Endothelial cell of umbilical vein (primary cell): ENCODE data around the gene SLCO2A1. TPM values are rescaled to one million over a fixed set of nuclear protein-coding genes. Genes with fewer than 3 reads are reported as not detected.

Experiments
- BruUV-seq: library from RNA; stranded (reverse); fragments of 400-500 nt; replicated peaks from 2 replicates; lab custom pipeline; 2021; lab: Mats Ljungman, UMichigan
- CTCF ChIA-PET: fragments of 300-600, 350-600 bp; sonication (Branson Sonifier 250); formaldehyde crosslinking; loops from one replicate; lab custom pipeline; 2021; ENCODE audit warnings: antibody characterized with exemption, inconsistent platforms; lab: Charles Lee
- POLR2A ChIA-PET: fragments of 300-600, 350-600 bp; sonication (Branson Sonifier 250); formaldehyde crosslinking; loops from one replicate; lab custom pipeline; 2021; ENCODE audit warnings: antibody characterized with exemption, inconsistent platforms; lab: Charles Lee
- DNase-seq: peaks from one replicate; pipeline ENCODE4 v3.0.0-alpha.2; 2011; ENCODE audit warnings: low read depth, low spot score
- FAIRE-seq: peaks from 2 replicates; lab custom pipeline; 2011; peaks lifted over from hg19 to GRCh38; lab: Jason Lieb, UNC
- H2AFZ ChIP-seq: 2 replicates; pipeline ENCODE4 v1.6.0; 2012; ENCODE audit warnings: low read depth, low read length, control low read depth, inconsistent platforms
- H3K27ac ChIP-seq: 2 replicates; pipeline ENCODE4 v1.5.1; 2011; ENCODE audit warnings: low read depth, mild to moderate bottlenecking, control low read depth, low read length, moderate library complexity; ENCODE audit not compliant: insufficient read depth
- H3K27me3 ChIP-seq, 2 experiments: 2 replicates each; pipeline versions ENCODE4 v1.6.0 to v1.6.1; 2011; ENCODE audit warnings: low read length in 2 of 2, mixed read lengths in 1 of 2; ENCODE audit not compliant: control insufficient read depth in 2 of 2, insufficient read depth in 2 of 2
- H3K36me3 ChIP-seq, 2 experiments: 2 replicates in 1 of 2; 3 replicates in 1 of 2; pipeline ENCODE4 v1.5.1; 2011; ENCODE audit warnings: low read length in 2 of 2, mild to moderate bottlenecking in 1 of 2, moderate library complexity in 1 of 2; ENCODE audit not compliant: control insufficient read depth in 2 of 2, insufficient read depth in 2 of 2; ENCODE audit errors: extremely low read depth in 1 of 2
- H3K4me1 ChIP-seq: 3 replicates; pipeline ENCODE4 v1.5.1; 2011; ENCODE audit warnings: mild to moderate bottlenecking, low read length; ENCODE audit not compliant: control insufficient read depth, insufficient read depth; ENCODE audit errors: extremely low read depth
- H3K4me2 ChIP-seq: 2 replicates; pipeline ENCODE4 v1.6.1; 2011; ENCODE audit warnings: low read length, control low read depth, mixed read lengths; ENCODE audit not compliant: insufficient read depth
- H3K4me3 ChIP-seq, 3 experiments: fragments of 200-600 bp in 1 of 3; sonication (generic), shearing (Covaris generic) in 1 of 3; replicated peaks in 1 of 3; 2 replicates each; pipeline ENCODE4 v1.5.1; 2011 to 2016; ENCODE audit warnings: control low read depth in 3 of 3, low read length in 3 of 3, mild to moderate bottlenecking in 2 of 3, inconsistent platforms in 1 of 3, low read depth in 1 of 3, moderate library complexity in 1 of 3; ENCODE audit not compliant: insufficient read depth in 1 of 3
- H3K79me2 ChIP-seq: 2 replicates; pipeline ENCODE4 v1.6.0; 2012; ENCODE audit warnings: low read length, inconsistent platforms; ENCODE audit not compliant: control insufficient read depth, insufficient read depth
- H3K9ac ChIP-seq: replicated peaks from 2 replicates; pipeline ENCODE3; 2011; ENCODE audit warnings: low read length, control low read depth; ENCODE audit not compliant: insufficient read depth; ENCODE audit errors: extremely low read depth
- H3K9me1 ChIP-seq: replicated peaks from 3 replicates; pipeline ENCODE4 v1.6.0; 2011; ENCODE audit warnings: mild to moderate bottlenecking, low read length; ENCODE audit not compliant: control insufficient read depth, insufficient read depth; ENCODE audit errors: extremely low read depth
- H3K9me3 ChIP-seq: replicated peaks from 2 replicates; pipeline ENCODE4 v1.5.1; 2012; ENCODE audit warnings: low read length, inconsistent platforms; ENCODE audit not compliant: control insufficient read depth, insufficient read depth
- H4K20me1 ChIP-seq: replicated peaks from 2 replicates; pipeline ENCODE3; 2011; ENCODE audit warnings: mild to moderate bottlenecking, low read length; ENCODE audit not compliant: control insufficient read depth, insufficient read depth; ENCODE audit errors: extremely low read depth
- EZH2 ChIP-seq: IDR thresholded peaks from 2 replicates; pipeline ENCODE4 v1.6.1; 2012; ENCODE audit warnings: borderline replicate concordance, low read depth, mild to moderate bottlenecking, moderate library complexity, low read length, inconsistent platforms; ENCODE audit not compliant: severe bottlenecking
- FOS ChIP-seq: IDR thresholded peaks from 2 replicates; pipeline ENCODE4 v1.6.1; 2011; ENCODE audit warnings: mild to moderate bottlenecking, low read length, moderate library complexity, borderline replicate concordance; ENCODE audit not compliant: insufficient read depth
- GATA2 ChIP-seq: IDR thresholded peaks from 2 replicates; pipeline ENCODE4 v1.7.0; 2011; ENCODE audit warnings: low read depth, mild to moderate bottlenecking, moderate library complexity, mixed read lengths, low read length; ENCODE audit not compliant: insufficient read length, insufficient read depth
- JUN ChIP-seq: IDR thresholded peaks from 2 replicates; pipeline ENCODE4 v1.6.1; 2011; ENCODE audit warnings: borderline replicate concordance, low read depth; ENCODE audit not compliant: insufficient read length, insufficient read depth
- MYC ChIP-seq: IDR thresholded peaks from one replicate; pipeline ENCODE4 v1.6.1; 2011; ENCODE audit warnings: mild to moderate bottlenecking, low read depth, low read length
- POLR2A ChIP-seq: IDR thresholded peaks from 2 replicates; pipeline ENCODE4 v1.6.1; 2012; ENCODE audit warnings: low read depth, mild to moderate bottlenecking, control low read depth, low read length
- POLR2AphosphoS5 ChIP-seq: IDR thresholded peaks from 2 replicates; pipeline ENCODE4 v1.6.1; 2012; ENCODE audit warnings: low read depth, mild to moderate bottlenecking, control low read depth, low read length, moderate library complexity; ENCODE audit not compliant: insufficient read depth
- dilution Hi-C: fragments of 300-500 bp; cut with MboI; formaldehyde crosslinking; loops from one replicate; pipeline ENCODE4 v1.15.0; 2019; ENCODE audit warnings: low sequenced_read_pairs; ENCODE audit not compliant: extremely low pct_ligation_motif_present
- intact Hi-C: fragments of 100-400 bp; cut with micrococcal nuclease; formaldehyde crosslinking; loops from one replicate; pipeline ENCODE4 v1.10.0; 2022
- polyA plus RNA-seq, 4 experiments: library from polyadenylated mRNA; depleted of rRNA in 3 of 4; stranded (reverse) in 3 of 4; unstranded in 1 of 4; fragments of >200 nt; gene quantifications; 2 replicates each; pipeline versions ENCODE4 v1.2.1 to v1.2.3, GENCODE V29; 2011 to 2012; ENCODE audit warnings: missing spikeins in 1 of 4
- total RNA-seq: library from RNA; stranded (reverse); gene quantifications from 2 replicates; pipeline ENCODE4 v1.2.3, GENCODE V29; 2021
- TF ChIP-seq, protein P1 (sequence below): IDR thresholded peaks from 2 replicates; pipeline ENCODE4 v1.6.1; 2011; ENCODE audit not compliant: insufficient read depth, insufficient read length
- TF ChIP-seq, protein P2 (sequence below), 2 donors: IDR thresholded peaks; 1 replicate in 1 of 2; 2 replicates in 1 of 2; pipeline ENCODE4 v1.5.1; 2011; ENCODE audit warnings: low read length in 2 of 2, mild to moderate bottlenecking in 2 of 2, moderate library complexity in 2 of 2, control low read depth in 1 of 2, inconsistent platforms in 1 of 2, low read depth in 1 of 2; ENCODE audit not compliant: insufficient read depth in 1 of 2; ENCODE audit errors: extremely low read depth in 1 of 2

The SLCO2A1 gene
- total and polyA plus RNA-seq, 2 donors (not counting 3 experiments of a cell fraction or from before 2014, with no cell fraction given), result 1.4 to 11.9 TPM

DNA sequence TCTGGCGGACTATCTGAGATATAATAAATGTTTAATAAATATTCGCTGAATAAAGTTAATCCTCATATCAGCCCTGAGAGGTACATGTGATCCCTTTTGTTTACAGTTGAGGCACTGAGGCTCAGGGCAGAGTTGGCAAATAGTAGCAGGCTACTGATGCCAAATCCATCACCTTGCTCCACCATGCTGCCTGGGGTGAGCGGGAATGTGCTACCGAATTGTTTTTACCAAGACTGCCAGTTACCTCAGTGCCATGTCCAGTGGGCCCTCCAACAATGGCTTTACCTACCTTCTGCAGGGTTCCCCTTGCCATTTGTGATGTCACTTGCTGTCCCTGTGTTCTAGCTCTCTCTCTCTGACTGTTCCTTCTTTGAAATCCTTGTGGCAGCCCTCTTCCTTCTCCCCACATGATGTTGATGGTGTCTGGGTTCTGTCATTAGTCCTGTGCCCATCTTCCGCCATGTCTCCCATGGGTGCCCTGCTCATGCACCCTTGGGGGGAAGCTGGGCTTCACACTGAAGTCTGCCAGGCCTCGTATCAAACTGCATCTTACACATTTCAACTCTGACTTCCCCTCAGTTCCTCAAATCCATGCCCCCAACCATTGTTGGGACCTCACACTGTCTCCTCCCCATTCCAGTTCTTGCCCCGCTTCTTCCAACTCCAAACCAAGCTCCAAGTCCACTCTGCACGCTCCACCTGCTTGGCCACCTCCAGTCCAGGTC lies 35.4 kb downstream of the SLCO2A1 start:
- no peaks in the 10 kb centered on the region for H3K9me3 ChIP-seq
- no TSS peak for BruUV-seq
- H3K4me2 ChIP-seq, result no peak overlapping the region
- no peak overlapping the region for H2AFZ ChIP-seq
- FAIRE-seq, result no peak
- no peak overlapping the region for H3K27ac ChIP-seq
- intact Hi-C loops, result no loop called here
- no peaks in the 10 kb centered on the region for H3K9me1 ChIP-seq
- DNase-seq, result no peak
- peaks cover 17% of the 10 kb centered on the region for H3K4me1 ChIP-seq
- no peaks in the 10 kb centered on the region for H3K79me2 ChIP-seq
- no peak overlapping the region for H3K4me3 ChIP-seq
- H4K20me1 ChIP-seq, result no peaks in the 10 kb centered on the region
- ChIA-PET POLR2A (no interaction called here), CTCF (interaction anchor here (1.1 to 1.4 kb wide), 3 partner anchors 29 to 219 kb away, joined by 3 to 5 read pairs (median 3); no protein-coding TSS in a partner anchor)
- no peak overlapping the region for H3K9ac ChIP-seq
- dilution Hi-C loops, result no loop called here
- no peaks in the 10 kb centered on the region for H3K27me3 ChIP-seq
- TF ChIP-seq POLR2AphosphoS5 (no peak), JUN (no peak), GATA2 (no peak), MYC (no peak), POLR2A (no peak), FOS (no peak), EZH2 (no peak)
- TF ChIP-seq, protein P1, sequence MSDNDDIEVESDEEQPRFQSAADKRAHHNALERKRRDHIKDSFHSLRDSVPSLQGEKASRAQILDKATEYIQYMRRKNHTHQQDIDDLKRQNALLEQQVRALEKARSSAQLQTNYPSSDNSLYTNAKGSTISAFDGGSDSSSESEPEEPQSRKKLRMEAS, result no peak
- TF ChIP-seq, protein P2, sequence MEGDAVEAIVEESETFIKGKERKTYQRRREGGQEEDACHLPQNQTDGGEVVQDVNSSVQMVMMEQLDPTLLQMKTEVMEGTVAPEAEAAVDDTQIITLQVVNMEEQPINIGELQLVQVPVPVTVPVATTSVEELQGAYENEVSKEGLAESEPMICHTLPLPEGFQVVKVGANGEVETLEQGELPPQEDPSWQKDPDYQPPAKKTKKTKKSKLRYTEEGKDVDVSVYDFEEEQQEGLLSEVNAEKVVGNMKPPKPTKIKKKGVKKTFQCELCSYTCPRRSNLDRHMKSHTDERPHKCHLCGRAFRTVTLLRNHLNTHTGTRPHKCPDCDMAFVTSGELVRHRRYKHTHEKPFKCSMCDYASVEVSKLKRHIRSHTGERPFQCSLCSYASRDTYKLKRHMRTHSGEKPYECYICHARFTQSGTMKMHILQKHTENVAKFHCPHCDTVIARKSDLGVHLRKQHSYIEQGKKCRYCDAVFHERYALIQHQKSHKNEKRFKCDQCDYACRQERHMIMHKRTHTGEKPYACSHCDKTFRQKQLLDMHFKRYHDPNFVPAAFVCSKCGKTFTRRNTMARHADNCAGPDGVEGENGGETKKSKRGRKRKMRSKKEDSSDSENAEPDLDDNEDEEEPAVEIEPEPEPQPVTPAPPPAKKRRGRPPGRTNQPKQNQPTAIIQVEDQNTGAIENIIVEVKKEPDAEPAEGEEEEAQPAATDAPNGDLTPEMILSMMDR (IDR thresholded peaks at IDR 0.05; ENCODE audit: extremely low read depth in 1 of 2, insufficient read depth in 1 of 2, low read depth in 1 of 2, low read length in 2 of 2), result no peak
- H3K36me3 ChIP-seq, result no peaks in the 10 kb centered on the region
